Non-pigmented ciliary epithelial cell (primary cell): ENCODE measurements around the gene ABI2.
A peak's percentile ranks its signal among the peaks of the same experiment; 100 is the strongest.
"Not testable (repeated sequence)": the region's sequence is repeated elsewhere in the genome, so short reads cannot be mapped to it uniquely, and the experiment has no call there.

Source experiments
- DNase-seq: peaks from one replicate; pipeline ENCODE4 v3.0.0-alpha.2; 2010; ENCODE audit warnings: low read depth

Gene ABI2

DNA sequence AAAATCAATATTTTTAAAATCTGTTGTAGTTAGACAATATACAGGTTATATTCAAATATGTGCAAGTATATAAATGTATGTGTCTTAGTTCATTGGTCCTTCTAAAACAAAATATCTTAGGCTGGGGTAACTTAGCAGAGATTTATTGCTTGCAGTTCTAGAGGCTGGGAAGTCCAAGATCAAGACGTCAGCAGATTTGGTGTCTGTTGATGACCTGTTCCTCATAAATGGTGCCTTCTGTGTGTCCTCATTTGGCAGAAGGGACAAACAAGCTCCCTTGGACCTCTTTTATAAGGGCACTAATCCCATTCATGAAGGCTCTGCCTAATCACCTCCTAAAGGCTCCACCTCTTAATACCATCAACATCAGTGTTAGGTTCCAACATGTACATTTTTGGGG, 31.3 kb downstream of the ABI2 start:
- DNase-seq, result no peak

DNA sequence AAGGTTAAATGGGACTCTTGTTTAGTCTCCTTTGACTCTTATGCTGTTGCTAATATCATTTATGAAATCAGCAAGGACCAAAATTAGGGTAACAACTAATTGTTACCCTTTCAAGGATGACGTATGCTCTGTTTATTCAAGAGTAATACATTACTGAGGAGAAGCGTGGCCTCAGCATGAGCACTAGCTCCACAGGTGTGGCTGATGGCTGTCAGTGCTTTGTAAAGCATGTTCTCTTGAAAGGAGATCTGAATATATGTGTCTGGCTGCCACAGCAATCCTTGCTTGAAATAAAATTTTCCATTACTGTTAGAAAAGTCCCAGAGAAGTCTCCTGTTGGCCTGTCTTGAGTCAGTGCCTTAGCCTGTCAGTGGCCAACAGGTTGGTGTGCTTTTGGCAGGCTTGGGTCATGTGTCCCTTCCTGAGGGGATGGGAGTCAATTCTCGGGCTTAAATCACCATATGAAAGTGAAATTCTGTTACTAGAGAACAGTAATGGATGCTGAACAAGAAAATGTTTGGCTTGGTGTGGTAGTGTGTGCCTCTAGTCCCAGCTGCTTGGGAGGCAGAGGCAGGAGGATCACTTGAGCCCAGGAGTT, 32.7 kb downstream of the ABI2 start:
- DNase-seq, result no peak

DNA sequence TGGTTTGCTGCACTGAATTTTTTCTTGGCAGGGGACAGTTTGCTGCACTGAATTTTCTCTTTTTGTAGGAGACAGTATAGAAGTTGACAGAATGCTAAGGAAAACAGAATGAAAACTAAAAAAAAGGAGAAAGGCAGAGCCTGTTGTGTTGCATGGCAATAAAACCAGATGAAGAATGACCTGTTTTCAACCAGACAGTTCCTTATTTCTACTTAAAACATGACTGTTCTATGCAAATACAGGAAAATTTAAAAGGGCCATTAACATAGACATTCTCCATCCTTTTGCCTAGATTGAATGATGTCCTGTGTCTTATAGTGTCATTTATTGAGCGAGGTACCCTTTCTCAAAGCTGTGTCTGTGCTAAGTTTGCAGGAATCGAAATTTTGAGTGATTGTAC, 33.3 kb downstream of the ABI2 start:
- no peak for DNase-seq

DNA sequence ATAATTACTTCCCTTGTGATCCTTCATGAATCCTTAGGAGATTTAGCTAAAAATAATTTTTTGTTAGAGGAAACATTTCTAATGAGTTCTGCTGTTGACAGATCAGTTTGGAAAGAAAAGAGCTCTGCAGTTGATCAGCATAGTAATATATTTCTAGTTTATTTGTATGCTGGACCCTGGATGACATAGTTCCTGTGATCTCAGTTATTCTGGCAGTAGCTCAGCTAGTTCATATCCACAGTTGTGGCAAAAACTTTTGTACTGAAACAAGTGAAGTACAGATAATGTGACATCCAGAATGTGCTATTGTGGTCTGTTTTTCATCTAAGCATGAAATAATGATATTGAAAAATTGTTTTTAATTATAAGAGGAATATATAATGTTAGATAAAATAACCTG, 33.7 kb downstream of the ABI2 start:
- DNase-seq, result peak; percentile 3

DNA sequence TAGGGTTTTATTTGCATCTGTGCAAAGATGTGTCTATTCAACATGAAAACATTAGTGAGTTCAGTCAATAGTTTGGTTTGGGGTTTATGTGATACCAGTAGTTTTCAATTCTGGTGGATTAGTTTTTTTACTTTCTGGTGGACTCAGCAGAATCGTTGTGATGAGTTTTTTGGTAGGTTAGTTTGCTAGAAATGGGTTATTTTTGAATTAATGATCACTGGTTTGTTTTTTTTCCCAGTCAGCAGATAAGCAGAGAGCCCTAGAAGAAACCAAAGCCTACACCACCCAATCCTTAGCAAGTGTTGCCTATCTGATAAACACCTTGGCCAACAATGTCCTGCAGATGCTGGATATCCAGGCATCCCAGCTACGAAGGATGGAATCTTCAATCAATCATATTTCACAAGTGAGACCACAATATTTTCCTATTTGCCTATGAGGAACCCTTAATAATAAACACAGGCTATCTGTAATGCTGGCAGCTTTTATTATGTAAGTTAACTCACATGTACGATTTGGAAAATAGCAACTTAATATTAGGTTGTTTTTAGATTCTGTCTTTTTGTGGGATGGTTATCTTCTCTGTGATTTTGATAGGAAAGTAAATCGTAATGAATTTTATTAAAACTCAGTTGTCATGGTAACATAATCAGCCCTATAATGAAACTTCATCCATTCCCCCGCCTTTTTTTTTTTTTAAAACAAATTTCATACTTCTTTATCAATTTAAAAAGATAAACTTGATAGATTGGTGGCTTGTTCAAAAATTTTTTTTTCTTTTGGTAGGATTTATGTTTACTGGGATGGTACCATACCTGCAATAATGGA, 38.7 kb downstream of the ABI2 start:
- no peak for DNase-seq

DNA sequence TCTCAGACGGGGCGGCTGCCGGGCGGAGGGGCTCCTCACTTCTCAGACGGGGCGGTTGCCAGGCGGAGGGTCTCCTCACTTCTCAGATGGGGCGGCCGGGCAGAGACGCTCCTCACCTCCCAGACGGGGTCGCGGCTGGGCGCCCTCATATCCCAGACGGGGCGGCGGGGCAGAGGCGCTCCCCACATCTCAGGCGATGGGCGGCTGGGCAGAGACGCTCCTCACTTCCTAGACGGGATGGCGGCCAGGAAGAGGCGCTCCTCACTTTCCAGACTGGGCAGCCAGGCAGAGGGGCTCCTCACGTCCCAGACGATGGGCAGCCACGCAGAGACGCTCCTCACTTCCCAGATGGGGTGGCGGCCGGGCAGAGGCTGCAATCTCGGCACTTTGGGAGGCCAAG, 44.5 kb downstream of the ABI2 start:
- DNase-seq, result not testable (repeated sequence)

DNA sequence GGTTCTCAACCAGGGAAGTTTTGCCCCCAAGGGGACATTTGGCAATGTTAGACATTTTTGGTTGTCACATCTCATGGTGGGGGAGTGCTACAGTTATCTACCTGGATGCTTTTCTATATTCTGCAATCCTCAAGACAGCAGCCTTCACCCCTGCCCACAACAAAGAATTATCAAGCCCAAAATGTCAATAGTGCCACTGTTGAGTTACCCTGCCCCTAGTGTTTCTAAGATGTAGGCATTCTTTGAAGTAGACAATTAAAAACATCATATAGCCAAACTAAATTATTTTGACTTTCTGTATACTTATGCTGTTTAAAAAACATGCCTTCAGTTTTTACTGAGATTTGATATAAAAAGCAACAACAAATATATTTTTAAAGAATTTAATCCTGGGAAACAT, 48.0 kb downstream of the ABI2 start:
- no peak for DNase-seq

DNA sequence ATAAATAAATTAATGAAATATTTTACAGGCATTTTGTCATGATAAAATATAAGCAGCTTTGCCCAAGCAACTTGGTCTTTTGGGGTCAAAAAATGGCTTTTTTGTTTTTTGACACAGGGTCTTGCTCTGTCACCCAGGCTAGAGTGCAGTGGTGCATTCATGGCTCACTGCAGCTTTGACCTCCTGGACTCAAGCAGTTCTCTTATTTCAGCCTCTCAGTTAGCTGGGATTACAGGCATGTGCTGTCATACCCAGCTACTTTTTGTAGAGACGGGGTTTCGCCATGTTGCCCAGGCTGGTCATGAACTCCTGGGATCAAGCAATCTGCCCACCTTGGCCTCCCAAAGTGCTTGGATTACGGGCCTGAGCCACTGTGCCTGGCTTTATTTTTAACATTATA, 51.0 kb downstream of the ABI2 start:
- DNase-seq, result no peak

DNA sequence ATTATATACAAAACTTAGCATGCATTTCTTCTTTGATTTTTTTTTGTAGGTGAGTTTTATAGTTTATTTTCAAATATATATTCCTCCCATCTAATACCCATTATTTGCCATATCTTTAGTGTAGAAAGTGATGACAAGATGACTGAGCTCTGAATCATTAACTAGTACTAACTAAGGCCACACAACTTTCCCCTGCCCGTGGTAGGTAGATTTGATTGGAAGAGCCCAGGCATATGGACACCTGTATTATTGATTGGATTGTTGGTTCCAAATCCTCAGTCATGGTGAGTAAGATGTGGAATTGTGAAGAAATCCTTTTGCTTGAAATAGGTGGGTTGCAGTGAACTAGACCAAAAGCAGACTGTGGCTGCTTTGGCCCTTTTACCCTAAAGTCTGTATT, 54.8 kb downstream of the ABI2 start:
- DNase-seq, result no peak

DNA sequence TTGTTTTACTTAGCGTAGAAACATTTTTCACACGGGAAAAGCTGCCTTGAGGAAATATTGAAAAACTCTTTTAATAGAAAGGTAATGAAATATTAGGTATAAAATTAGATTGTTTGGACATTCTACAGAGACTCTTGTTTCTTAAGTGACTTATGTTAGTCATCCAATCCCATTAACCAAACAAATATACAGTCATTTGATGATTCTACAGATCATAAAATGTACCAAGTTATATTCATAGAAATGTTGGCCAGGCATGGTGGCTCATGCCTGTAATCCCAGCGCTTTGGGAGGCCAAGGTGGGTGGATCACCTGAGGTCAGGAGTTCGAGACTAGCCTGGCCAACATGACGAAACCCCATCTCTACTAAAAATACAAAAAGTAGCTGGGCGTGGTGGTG, 60.0 kb downstream of the ABI2 start:
- DNase-seq, result not testable (repeated sequence)

DNA sequence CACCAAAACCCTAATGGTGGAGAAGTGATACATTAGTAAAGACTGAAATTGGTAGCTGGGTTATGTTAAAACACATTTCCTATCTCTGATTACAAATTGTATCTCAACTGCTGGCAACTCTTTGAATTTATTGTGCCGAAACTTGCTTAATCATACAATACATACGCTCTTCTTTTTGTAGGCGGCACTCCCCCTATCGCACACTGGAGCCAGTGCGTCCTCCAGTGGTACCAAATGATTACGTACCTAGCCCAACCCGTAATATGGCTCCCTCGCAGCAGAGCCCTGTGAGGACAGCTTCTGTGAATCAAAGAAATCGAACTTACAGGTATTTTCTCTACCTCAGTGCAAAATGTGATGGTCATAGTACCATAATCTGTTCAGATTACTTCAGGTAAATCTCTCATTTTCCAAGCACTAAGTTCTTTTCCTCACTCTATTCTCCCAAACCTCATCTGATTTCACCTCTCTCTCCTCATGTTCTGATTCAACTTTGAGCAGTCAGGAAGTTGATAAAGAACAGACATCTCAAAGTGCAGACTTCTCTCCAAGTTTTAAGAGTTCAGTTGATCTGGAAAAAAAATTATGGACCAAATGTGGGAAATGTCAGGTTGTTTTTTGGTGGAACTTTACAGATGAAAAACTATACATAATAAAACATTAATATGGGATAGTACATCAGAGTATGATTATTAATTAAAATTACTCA, 66.5 kb downstream of the ABI2 start:
- DNase-seq, result no peak

DNA sequence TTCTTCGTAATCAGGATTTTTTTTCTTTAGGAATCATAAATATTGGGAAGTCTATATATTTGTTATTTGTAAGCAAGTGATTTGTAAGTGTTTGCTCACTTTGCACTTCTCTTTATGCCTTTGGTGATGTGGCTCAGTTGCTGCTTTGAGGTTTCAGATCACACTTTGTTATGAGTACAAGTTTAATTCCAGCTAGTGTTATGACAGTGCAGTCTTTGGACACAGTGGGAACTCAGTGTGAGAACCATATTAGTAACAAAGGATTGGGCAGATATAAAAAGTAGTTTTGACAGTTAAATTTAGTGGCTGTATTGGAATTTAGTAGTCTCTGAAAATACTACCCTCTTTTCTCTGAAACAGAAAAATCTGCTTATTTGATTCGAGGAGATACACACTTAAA, 67.7 kb downstream of the ABI2 start:
- DNase-seq, result no peak

DNA sequence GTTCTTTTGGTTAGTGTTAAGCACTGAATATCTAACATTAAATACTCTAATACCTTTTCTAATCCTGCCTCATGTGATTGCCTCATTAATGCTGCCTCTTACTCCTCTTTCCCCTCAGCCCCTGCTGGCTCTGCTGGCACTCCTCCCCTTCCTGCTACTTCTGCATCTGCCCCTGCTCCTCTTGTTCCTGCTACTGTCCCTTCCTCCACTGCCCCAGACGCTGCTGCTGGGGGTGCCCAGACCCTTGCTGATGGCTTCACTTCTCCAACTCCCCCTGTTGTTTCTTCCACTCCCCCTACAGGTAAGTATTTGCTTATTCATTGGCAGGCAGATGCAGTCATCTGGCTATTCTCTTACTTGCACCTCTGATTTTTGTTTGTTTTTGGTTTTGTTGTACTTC, 68.5 kb downstream of the ABI2 start:
- DNase-seq, result no peak

DNA sequence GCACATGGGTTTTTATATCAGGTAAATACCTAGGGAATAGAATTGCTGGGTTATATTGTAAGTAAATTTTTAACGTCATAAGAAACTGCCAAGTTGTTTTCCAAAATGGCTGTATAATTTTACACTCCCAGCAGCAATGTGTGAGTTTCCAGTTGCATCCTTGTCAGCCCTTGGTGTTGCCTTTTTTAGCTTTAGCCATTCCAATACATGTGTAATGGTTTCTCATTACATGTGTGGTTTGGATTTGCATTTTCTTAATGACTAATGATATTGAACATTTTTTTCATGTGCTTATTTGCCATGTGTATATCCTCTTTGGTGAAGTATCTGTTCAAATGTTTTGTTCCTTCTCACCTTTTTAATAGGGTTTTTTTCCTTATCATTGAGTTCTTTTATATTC, 70.8 kb downstream of the ABI2 start:
- no peak for DNase-seq

DNA sequence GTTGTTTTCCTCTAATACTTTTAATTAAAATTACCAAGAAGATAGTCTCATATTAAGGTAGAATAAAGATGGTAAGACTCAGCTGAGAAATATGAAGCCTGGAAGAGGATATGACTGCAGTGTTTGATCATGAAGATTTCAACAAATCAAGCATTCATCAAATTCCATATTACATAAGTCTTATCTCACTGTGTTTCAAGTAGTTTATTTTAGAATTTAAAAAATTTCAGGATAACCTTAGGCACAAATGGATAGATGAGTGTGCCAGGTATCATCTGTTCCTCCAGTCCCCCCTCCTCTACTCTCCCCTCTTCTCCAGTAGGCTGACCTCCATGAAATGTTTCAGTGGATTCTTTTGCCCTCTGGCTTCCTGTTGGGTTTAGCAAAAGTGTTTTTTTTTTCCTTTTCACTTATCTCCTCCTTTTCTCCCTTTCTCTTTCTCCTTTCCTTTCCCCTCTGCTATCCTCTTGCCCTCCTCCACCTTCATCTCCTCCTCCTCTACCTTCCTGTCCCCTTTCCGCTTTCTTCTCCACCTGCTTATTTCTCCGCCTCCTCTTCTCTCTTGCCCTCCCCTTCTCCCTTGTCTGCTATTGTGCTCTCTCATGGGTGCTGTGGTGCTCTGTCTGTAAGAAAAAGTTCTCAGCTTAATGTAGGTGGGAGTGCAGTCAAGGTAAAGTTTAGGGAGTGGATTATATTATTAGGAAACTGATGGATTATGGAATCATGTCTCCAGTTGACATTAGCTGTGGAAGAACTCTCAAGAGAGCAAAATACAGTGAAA, 72.8 kb downstream of the ABI2 start:
- DNase-seq, result peak; percentile 34

DNA sequence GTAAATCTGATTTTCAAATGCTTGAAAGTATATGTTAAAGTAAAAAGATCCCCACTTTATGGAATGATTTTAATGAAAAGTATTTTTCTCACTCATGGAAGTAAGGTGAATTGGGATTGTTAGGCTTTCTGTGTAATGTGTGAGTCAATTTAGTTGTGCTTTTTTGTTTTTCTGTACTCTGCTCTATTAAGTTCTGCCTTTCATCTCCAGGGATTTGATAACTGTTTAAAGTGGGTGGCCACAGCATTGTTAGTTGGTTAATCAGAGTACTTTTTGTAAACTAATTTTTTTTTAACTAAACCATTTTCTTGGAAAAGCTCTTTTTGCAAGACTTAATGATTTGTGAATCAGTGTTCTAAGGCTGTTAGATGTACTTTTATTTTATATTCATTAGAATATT, 76.8 kb downstream of the ABI2 start:
- peak; percentile 40 for DNase-seq

DNA sequence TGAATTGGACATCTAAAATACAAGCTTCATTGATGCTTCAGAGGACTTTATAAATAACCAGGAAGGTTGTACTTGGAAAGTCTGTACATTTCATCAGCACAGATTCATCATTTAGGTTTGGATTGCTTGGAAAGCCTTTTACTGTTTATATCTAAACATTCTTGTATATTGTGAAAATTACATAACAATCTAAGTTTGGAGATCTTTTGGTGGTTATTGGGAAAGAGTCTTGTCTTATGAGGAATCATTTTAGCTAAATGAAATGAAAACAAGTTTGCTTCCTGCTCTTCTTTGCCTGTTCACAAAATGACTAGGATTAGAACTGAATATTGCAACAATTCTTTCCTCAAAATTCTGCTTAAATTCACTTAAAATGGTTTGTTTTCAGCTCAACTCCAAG, 79.3 kb downstream of the ABI2 start:
- DNase-seq, result no peak

DNA sequence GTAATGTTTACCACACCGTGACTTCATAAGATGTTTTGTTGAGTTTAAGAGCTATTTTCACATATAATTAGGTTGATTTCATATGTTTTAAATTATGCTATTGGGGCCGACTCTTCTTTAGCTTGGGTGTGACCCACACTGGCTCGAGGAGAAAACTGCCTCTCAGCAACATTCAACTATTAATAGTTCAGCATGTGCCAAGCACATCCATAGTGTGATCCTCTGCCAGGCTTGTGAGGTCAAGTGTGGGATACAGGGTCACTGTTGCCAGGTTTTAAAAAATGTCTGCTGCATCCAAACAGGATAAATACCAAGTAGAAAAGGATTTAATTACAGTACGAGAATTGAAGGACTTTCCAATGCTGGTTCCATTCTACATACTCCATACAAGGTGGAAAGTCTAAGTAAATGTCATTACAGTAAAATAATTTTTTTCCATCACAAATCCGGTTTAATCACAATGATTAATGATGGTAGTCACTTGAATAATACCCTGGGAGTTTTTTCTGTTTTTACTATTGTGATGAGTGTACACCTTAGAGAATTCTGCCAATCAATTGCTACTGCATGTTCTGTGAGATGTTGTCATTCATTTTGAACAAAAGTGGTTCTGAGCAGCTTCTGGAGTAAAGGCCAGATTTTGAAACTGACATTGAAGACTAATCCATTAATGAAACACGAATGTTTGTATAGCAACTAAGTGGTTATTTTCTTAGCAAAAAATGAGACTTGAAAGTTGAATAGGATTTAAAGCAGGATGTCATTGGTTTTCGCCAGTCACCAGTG, 84.5 kb downstream of the ABI2 start:
- no peak for DNase-seq

DNA sequence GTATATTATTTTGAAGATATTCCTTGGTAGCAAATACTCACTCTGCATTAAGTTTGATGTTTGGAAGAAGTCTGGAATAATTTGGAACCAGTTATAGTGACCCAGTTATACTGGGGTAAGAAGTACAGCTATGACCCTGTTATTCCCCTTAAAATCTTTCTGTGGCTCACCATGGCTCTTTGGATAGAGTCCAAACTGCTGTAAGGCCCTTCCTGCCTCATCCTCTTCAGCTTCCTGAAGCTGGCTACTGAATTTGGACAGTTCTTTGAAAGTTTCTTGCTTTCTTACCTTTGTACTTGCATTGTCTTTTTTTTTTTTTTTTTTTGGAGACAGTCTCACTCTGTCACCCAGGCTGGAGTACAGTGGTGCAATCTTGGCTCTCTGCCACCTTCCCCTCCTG, 85.6 kb downstream of the ABI2 start:
- no peak for DNase-seq

DNA sequence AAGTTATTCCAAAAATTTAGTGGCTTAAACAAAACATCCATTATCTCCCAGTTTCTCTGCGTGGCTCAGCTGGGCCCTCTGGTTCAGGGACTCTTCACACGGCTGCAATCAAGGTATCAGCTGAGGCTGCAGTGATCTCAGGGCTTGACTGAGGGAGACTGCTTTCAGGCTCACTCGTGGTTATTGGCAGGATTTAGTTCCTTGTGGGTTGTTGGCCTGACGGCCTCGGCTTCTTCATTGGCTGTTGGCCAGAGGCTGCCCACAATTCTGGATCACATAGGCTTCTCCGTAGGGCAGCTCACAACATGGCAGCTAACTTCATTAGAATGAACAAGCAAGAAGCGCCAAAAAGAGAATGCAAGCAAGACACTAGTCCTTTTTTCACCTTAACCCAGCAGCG, 90.1 kb downstream of the ABI2 start:
- peak; percentile 23 for DNase-seq

DNA sequence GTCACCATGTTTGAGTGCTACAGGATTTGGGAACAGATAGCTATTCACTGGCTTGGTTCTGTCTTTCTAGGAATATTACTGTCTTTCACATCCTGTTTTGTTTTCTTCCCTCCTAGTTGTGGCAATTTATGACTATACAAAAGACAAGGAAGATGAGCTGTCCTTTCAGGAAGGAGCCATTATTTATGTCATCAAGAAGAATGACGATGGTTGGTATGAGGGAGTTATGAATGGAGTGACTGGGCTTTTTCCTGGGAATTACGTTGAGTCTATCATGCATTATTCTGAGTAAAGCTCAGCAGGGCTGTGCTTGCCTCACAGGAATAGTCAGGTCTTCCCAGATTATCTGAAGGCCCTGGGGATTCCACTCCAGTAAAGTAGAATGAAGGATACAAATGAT, 98.9 kb downstream of the ABI2 start:
- no peak for DNase-seq

DNA sequence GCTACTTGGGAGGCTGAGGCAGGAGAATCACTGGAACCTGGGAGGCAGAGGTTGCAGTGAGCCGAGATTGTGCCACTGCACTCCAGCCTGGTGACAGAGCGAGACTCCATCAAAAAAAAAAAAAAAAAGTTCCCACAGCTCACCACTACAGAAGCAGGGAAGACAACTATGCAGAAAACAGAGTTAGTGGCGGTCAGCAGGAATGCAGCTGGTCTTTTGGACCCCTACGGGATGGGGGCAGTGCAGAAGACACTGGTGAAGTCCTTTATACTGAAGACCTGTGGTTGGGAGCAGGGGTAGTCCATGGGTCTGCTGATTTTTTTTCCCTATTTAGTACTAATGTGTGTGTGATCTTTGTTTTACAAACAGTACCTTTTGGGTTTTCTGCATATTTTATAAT, 101.4 kb downstream of the ABI2 start:
- not testable (repeated sequence) for DNase-seq
